HEK293T (cell line): ENCODE measurements around the gene ZNF202.

ENCODE experiments used
- CTCF ChIA-PET: fragments of 350-600 bp; formaldehyde crosslinking; extraction: SDS; loops from one replicate; lab custom pipeline; 2021; ENCODE audit warnings: antibody characterized with exemption, inconsistent platforms; lab: Yijun Ruan, JAX
- POLR2A ChIA-PET: fragments of 350-600 bp; formaldehyde crosslinking; extraction: SDS; loops from one replicate; lab custom pipeline; 2020; ENCODE audit warnings: antibody characterized with exemption, inconsistent platforms; lab: Yijun Ruan, JAX
- DNase-seq: peaks from one replicate; pipeline ENCODE4 v3.0.0; 2012; ENCODE audit warnings: mixed read lengths; ENCODE audit errors: extremely low spot score
- FOXA1 ChIP-seq: fragments of 450-650 bp; IDR thresholded peaks from 2 replicates; pipeline ENCODE4 v1.6.1; 2016; ENCODE audit warnings: mild to moderate bottlenecking
- FOXK2 ChIP-seq: fragments of 450-650 bp; IDR thresholded peaks from 2 replicates; pipeline ENCODE4 v1.6.1; 2016; ENCODE audit warnings: mild to moderate bottlenecking
- FOXM1 ChIP-seq: fragments of 450-650 bp; IDR thresholded peaks from 2 replicates; pipeline ENCODE4 v1.6.1; 2017; ENCODE audit warnings: mild to moderate bottlenecking, borderline replicate concordance
- HDGF ChIP-seq: fragments of 450-650 bp; IDR thresholded peaks from 2 replicates; pipeline ENCODE4 v1.6.1; 2017; ENCODE audit warnings: antibody characterized with exemption, borderline replicate concordance
- LEF1 ChIP-seq: fragments of 450-650 bp; IDR thresholded peaks from 2 replicates; pipeline ENCODE4 v1.6.1; 2017; ENCODE audit warnings: mild to moderate bottlenecking, borderline replicate concordance
- NFRKB ChIP-seq: fragments of 450-650 bp; IDR thresholded peaks from 2 replicates; pipeline ENCODE4 v1.6.1; 2016; ENCODE audit warnings: mild to moderate bottlenecking, moderate library complexity
- SP1 ChIP-seq: fragments of 450-650 bp; IDR thresholded peaks from 2 replicates; pipeline ENCODE4 v1.6.1; 2017
- SUZ12 ChIP-seq: fragments of 450-650 bp; IDR thresholded peaks from 2 replicates; pipeline ENCODE4 v1.6.1; 2016; ENCODE audit warnings: mild to moderate bottlenecking
- TARDBP ChIP-seq: fragments of 450-650 bp; IDR thresholded peaks from 2 replicates; pipeline ENCODE4 v1.6.1; 2016
- TF ChIP-seq, protein P1 (sequence below): fragments of 450-650 bp; IDR thresholded peaks from 2 replicates; pipeline ENCODE4 v1.6.1; 2016

Gene ZNF202

DNA sequence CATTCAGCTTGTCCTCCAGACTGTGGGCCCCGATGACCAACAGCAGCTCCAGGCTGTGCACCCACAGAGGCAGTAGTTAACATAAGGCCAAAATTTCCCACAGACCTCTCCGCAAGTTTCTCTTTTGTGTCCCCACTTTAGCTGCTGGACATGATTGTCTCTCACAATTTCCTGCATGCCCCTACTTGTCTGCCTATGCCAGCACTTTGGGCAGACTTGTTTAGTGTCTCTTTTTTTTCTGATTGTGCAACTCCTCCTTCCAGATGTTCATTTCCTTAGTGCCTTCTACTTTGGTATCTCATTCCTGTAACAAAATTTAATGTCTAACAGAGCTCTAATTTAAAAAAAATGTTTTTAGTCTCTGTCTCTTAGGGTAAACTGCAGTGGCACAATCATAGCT lies 63.2 kb downstream of the ZNF202 start:
- CTCF ChIA-PET = no interaction called here
- TF ChIP-seq SP1 = no peak
- TF ChIP-seq NFRKB = no peak
- no peak for TF ChIP-seq FOXM1
- TF ChIP-seq LEF1 = no peak
- TF ChIP-seq FOXA1 = no peak
- no peak for TF ChIP-seq TARDBP
- no peak for TF ChIP-seq FOXK2
- no peak for DNase-seq

DNA sequence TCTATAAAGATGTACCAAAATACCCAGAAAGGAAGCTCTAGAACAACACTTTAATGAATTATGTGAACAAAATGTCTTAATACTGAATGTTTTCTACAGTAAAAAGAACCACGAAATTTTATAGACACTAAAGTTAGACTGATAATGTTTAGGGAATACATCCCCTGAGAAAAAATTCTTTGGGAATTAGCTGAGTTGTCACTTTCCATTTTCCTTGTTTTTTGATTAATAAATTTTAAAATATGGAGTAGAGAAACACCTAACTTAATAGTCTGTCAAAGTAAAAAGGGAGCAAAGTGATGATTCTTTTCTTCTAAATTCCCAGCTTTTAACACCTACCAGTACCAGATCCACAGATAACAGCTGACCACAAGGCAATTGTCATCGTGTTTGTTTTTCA lies 64.0 kb downstream of the ZNF202 start:
- no peak for TF ChIP-seq LEF1
- DNase-seq = no peak
- POLR2A ChIA-PET = no interaction called here
- CTCF ChIA-PET = interaction anchor here (0.6 kb wide), 1 partner anchor 33 kb away, joined by 3 read pairs; no protein-coding TSS in a partner anchor

More for the DNA sequence above, 63.2 kb downstream of the ZNF202 start:
- POLR2A ChIA-PET = no interaction called here

DNA sequence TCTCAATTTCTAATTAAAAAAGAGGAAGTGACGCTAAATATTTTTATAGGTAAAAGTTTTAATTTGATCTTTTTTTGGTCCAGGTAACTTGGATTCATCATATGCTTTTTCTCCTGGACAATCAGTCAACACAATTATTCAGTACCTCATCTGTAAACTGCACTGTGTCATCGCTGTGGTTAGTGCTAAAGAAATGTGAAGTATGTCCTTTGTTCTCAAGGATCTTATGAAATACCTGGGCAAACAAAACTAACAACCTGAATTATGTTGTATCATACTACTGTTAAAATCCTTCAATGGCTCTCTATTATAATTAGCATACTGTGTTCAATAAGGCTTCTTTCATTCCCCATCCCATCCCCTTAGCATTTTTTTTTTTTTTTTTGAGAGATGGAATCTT lies 67.2 kb downstream of the ZNF202 start:
- DNase-seq = no peak
- CTCF ChIA-PET = no interaction called here
- TF ChIP-seq FOXK2 (no peak), SP1 (no peak), FOXA1 (no peak), HDGF (no peak), SUZ12 (no peak), LEF1 (no peak)
- TF ChIP-seq, protein P1, sequence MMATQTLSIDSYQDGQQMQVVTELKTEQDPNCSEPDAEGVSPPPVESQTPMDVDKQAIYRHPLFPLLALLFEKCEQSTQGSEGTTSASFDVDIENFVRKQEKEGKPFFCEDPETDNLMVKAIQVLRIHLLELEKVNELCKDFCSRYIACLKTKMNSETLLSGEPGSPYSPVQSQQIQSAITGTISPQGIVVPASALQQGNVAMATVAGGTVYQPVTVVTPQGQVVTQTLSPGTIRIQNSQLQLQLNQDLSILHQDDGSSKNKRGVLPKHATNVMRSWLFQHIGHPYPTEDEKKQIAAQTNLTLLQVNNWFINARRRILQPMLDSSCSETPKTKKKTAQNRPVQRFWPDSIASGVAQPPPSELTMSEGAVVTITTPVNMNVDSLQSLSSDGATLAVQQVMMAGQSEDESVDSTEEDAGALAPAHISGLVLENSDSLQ = no peak
- POLR2A ChIA-PET = no interaction called here
